Keratinocyte (primary cell): ENCODE data around the gene MAPK8. TPM values are rescaled to one million over a fixed set of nuclear protein-coding genes. Genes with fewer than 3 reads are reported as not detected.

ENCODE experiments used
- DNase-seq: peaks from one replicate; pipeline ENCODE4 v3.0.0-alpha.2; 2011; ENCODE audit warnings: low read depth, missing footprints, low spot score
- FAIRE-seq: peaks from 2 replicates; lab custom pipeline; 2011; peaks lifted over from hg19 to GRCh38; lab: Jason Lieb, UNC
- H2AFZ ChIP-seq: 2 replicates; pipeline ENCODE4 v1.6.0; 2012; ENCODE audit warnings: low read length, control low read depth, inconsistent platforms; ENCODE audit not compliant: control insufficient read depth
- H3K27ac ChIP-seq: 2 replicates; pipeline ENCODE4 v1.5.1; 2011; ENCODE audit warnings: low read length; ENCODE audit not compliant: control insufficient read depth, insufficient read depth
- H3K27me3 ChIP-seq: 3 replicates; pipeline ENCODE4 v1.6.0; 2011; ENCODE audit warnings: low read length; ENCODE audit not compliant: control insufficient read depth, insufficient read depth; ENCODE audit errors: extremely low read depth
- H3K36me3 ChIP-seq, 2 experiments: 2 replicates in 1 of 2; 3 replicates in 1 of 2; pipeline ENCODE4 v1.5.1; 2011; ENCODE audit warnings: low read length in 2 of 2, mild to moderate bottlenecking in 1 of 2; ENCODE audit not compliant: control insufficient read depth in 2 of 2, insufficient read depth in 2 of 2; ENCODE audit errors: extremely low read depth in 1 of 2
- H3K4me1 ChIP-seq: 3 replicates; pipeline ENCODE4 v1.5.1; 2011; ENCODE audit warnings: low read length; ENCODE audit not compliant: control insufficient read depth, insufficient read depth; ENCODE audit errors: extremely low read depth
- H3K4me2 ChIP-seq: 3 replicates; pipeline ENCODE4 v1.6.0; 2011; ENCODE audit warnings: low read depth, low read length; ENCODE audit not compliant: control insufficient read depth, insufficient read depth; ENCODE audit errors: extremely low read depth
- H3K4me3 ChIP-seq, 3 experiments: fragments of 200-600 bp in 1 of 3; sonication (generic) in 1 of 3; 2 replicates in 2 of 3; 3 replicates in 1 of 3; pipeline ENCODE4 v1.5.1; 2011 to 2016; ENCODE audit warnings: low read length in 3 of 3, mild to moderate bottlenecking in 3 of 3, control low read depth in 2 of 3, inconsistent platforms in 1 of 3, low read depth in 1 of 3, mixed read lengths in 1 of 3, mixed run types in 1 of 3, moderate library complexity in 1 of 3; ENCODE audit not compliant: control insufficient read depth in 2 of 3, insufficient read depth in 2 of 3; ENCODE audit errors: extremely low read depth in 1 of 3
- H3K79me2 ChIP-seq: 2 replicates; pipeline ENCODE4 v1.6.0; 2012; ENCODE audit warnings: low read length; ENCODE audit not compliant: control insufficient read depth, insufficient read depth
- H3K9ac ChIP-seq: 3 replicates; pipeline ENCODE4 v1.6.0; 2011; ENCODE audit warnings: low read length; ENCODE audit not compliant: control insufficient read depth, insufficient read depth; ENCODE audit errors: extremely low read depth
- H3K9me1 ChIP-seq: 3 replicates; pipeline ENCODE4 v1.6.0; 2011; ENCODE audit warnings: low read length; ENCODE audit not compliant: control insufficient read depth, insufficient read depth; ENCODE audit errors: extremely low read depth
- H3K9me3 ChIP-seq: 2 replicates; pipeline ENCODE4 v1.5.1; 2012; ENCODE audit warnings: low read depth, low read length; ENCODE audit not compliant: control insufficient read depth
- H4K20me1 ChIP-seq: 3 replicates; pipeline ENCODE4 v1.6.0; 2011; ENCODE audit warnings: low read length; ENCODE audit not compliant: control insufficient read depth, insufficient read depth; ENCODE audit errors: extremely low read depth
- EZH2 ChIP-seq: IDR thresholded peaks from one replicate; pipeline ENCODE4 v1.6.1; 2012; ENCODE audit warnings: inconsistent platforms, mild to moderate bottlenecking, low read length, moderate library complexity
- dilution Hi-C: fragments of 300-500 bp; cut with MboI; formaldehyde crosslinking; loops from one replicate; pipeline ENCODE4 v1.7.0; 2020; ENCODE audit warnings: low sequenced_read_pairs; ENCODE audit not compliant: extremely low pct_ligation_motif_present
- polyA plus RNA-seq, 5 experiments: library from polyadenylated mRNA; depleted of rRNA in 3 of 5; stranded (reverse) in 3 of 5; stranded (forward) in 1 of 5; unstranded in 1 of 5; fragments of >200 nt; gene quantifications; 1 replicate in 1 of 5; 2 replicates in 3 of 5; 3 replicates in 1 of 5; pipeline versions ENCODE4 v1.2.1 to v1.2.3, GENCODE V29; 2011 to 2012; ENCODE audit warnings: missing spikeins in 2 of 5, low read depth in 1 of 5, low replicate concordance in 1 of 5
- TF ChIP-seq, protein P1 (sequence below), 3 experiments: IDR thresholded peaks in 1 of 3; conservative IDR thresholded peaks in 1 of 3; optimal IDR thresholded peaks in 1 of 3; 2 replicates in 2 of 3; 3 replicates in 1 of 3; pipeline versions ENCODE3 to v1.5.1; 2011; ENCODE audit warnings: low read length in 3 of 3, mild to moderate bottlenecking in 3 of 3, moderate library complexity in 2 of 3, control low read depth in 1 of 3, inconsistent platforms in 1 of 3; ENCODE audit not compliant: insufficient read depth in 2 of 3; ENCODE audit errors: extremely low read depth in 1 of 3

MAPK8 gene
- polyA plus RNA-seq, 1 donor (not counting 4 experiments of a cell fraction or from before 2014, with no cell fraction given): 39.8 TPM

GRCh38 chr10:48458662-48459048 lies 152.2 kb downstream of the MAPK8 start:
- DNase-seq (no peak), FAIRE-seq (no peak)
- peaks cover 0 to 3% of the 10 kb centered on the region in 2 experiments for H3K36me3 ChIP-seq
- H3K4me2 ChIP-seq: no peak overlapping the region
- no peaks in the 10 kb centered on the region for H3K4me1 ChIP-seq
- H3K27ac ChIP-seq: no peak overlapping the region
- H3K9me3 ChIP-seq: no peaks in the 10 kb centered on the region
- no peak overlapping the region for H3K9ac ChIP-seq
- dilution Hi-C loops: no loop called here
- no peaks in the 10 kb centered on the region for H3K9me1 ChIP-seq
- no peak overlapping the region for H3K4me3 ChIP-seq
- TF ChIP-seq, protein P1, sequence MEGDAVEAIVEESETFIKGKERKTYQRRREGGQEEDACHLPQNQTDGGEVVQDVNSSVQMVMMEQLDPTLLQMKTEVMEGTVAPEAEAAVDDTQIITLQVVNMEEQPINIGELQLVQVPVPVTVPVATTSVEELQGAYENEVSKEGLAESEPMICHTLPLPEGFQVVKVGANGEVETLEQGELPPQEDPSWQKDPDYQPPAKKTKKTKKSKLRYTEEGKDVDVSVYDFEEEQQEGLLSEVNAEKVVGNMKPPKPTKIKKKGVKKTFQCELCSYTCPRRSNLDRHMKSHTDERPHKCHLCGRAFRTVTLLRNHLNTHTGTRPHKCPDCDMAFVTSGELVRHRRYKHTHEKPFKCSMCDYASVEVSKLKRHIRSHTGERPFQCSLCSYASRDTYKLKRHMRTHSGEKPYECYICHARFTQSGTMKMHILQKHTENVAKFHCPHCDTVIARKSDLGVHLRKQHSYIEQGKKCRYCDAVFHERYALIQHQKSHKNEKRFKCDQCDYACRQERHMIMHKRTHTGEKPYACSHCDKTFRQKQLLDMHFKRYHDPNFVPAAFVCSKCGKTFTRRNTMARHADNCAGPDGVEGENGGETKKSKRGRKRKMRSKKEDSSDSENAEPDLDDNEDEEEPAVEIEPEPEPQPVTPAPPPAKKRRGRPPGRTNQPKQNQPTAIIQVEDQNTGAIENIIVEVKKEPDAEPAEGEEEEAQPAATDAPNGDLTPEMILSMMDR (optimal IDR thresholded peaks at IDR 0.05 in 1 of 3, IDR thresholded peaks at IDR 0.05 in 1 of 3, conservative IDR thresholded peaks at IDR 0.05 in 1 of 3; ENCODE audit: extremely low read depth in 1 of 3, insufficient read depth in 2 of 3, low read length in 3 of 3): no peak
- TF ChIP-seq EZH2: no peak
- no peak overlapping the region for H2AFZ ChIP-seq
- no peaks in the 10 kb centered on the region for H3K79me2 ChIP-seq
- peaks cover 3% of the 10 kb centered on the region for H4K20me1 ChIP-seq
- no peaks in the 10 kb centered on the region for H3K27me3 ChIP-seq

DNA sequence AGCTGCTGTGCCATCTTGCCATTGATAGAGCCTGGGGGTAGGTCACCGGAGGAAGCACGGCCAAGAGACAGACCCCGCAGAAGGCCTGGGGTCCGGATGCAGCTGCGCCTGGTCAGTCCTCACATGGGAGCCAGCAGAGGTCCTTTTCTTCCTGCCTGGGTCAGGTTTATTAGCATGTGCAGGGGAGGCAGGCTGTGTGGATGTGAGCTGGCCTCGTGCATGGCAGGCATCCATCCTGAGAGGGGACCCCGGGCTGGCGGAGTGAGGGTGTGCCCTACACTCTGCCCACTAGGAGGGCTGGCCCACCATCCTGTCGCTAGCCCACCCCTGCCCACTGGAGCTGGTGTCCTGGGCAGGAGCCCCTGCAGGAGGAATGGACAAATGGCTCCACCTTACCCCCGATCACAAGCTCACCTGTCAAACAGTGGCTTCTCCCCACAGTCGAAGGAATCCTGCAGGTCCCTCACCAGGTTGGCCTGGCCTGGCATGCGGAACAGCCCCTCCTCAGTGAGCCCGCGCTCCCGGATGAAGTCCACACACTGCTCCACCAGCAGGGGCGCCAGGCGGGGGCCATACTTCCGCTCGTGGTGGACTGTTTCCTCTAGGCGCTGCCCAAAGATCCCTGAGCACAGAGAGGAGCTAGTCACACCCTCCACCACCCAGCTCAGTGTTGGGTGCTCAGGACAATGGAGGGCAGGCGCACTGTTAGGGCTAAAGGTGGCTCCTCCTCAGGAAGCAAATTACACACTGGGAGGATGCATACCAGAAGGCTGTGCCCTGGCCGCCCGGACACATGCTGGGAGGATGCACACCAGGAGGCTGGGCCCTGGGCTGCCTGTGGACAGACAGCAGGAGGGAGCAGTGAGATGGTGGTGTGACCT lies 153.0 kb downstream of the MAPK8 start:
- H3K4me3 ChIP-seq: no peak overlapping the region
- no peaks in the 10 kb centered on the region for H3K79me2 ChIP-seq
- H3K9me3 ChIP-seq: no peaks in the 10 kb centered on the region
- peaks cover 3% of the 10 kb centered on the region for H4K20me1 ChIP-seq
- TF ChIP-seq, protein P1 (optimal IDR thresholded peaks at IDR 0.05 in 1 of 3, IDR thresholded peaks at IDR 0.05 in 1 of 3, conservative IDR thresholded peaks at IDR 0.05 in 1 of 3; ENCODE audit: extremely low read depth in 1 of 3, insufficient read depth in 2 of 3, low read length in 3 of 3): no peak
- no peak for TF ChIP-seq EZH2
- H3K27ac ChIP-seq: no peak overlapping the region
- FAIRE-seq (no peak), DNase-seq (no peak)
- dilution Hi-C loops: no loop called here
- no peak overlapping the region for H2AFZ ChIP-seq
- H3K36me3 ChIP-seq: peaks cover 0 to 3% of the 10 kb centered on the region in 2 experiments
- no peaks in the 10 kb centered on the region for H3K27me3 ChIP-seq
- no peaks in the 10 kb centered on the region for H3K9me1 ChIP-seq
- no peak overlapping the region for H3K4me2 ChIP-seq
- no peaks in the 10 kb centered on the region for H3K4me1 ChIP-seq
- no peak overlapping the region for H3K9ac ChIP-seq
